Cardiac septum (tissue), 1 donor: Measurements from ENCODE around the gene POLR1C. TPM values are rescaled to one million over a fixed set of nuclear protein-coding genes. Genes with fewer than 3 reads are reported as not detected.
A peak's percentile ranks its signal among the peaks of the same experiment; 100 is the strongest.
"Not testable (repeated sequence)": the region's sequence is repeated elsewhere in the genome, so short reads cannot be mapped to it uniquely, and the experiment has no call there.

ENCODE experiments used
- DNase-seq: peaks from one replicate; pipeline ENCODE4 v3.0.0-alpha.2; 2020; ENCODE audit warnings: low spot score
- intact Hi-C: fragments of 100-400 bp; cut with DNase I; formaldehyde crosslinking; loops from one replicate; pipeline ENCODE4 v1.14.0; 2022
- long read RNA-seq: library from polyadenylated mRNA; unstranded; transcript quantifications from one replicate; pipeline ENCODE4 v2.0.0, GENCODE V29; 2021
- total RNA-seq: library from RNA; stranded (reverse); fragmentation: NEBNext Ultra II Directional; extraction: Animal tissue kit (Norgen Biotek cat#: 25700); gene quantifications from one replicate; pipeline ENCODE4 v1.2.1, GENCODE V29; 2021
- donor health status: DM: no; HTN: no; CAD: no.

Gene POLR1C
- total RNA-seq, result 14.8 TPM
- long read RNA-seq, partial matches to known transcripts, result 2 of 19 reads
- long read RNA-seq, other reads (novel, unspliced or antisense), result 10 of 19 reads

- intact Hi-C loops, result loop anchor here (5.0 kb wide), 1 partner anchor 60 kb away; the partner anchor contains the start of genes POLH and XPO5
- DNase-seq, result peak; percentile 98
Observed at GRCh38 chr6:43516697-43517504, at the start of gene POLR1C, which contains the start of gene YIPF3. TSS of gene POLR1C (plus strand) at chr6:43517089. CDS start at chr6:43517110, 21 bp downstream. TSS of gene YIPF3 (minus strand) at chr6:43516926. CDS start at chr6:43516807, 119 bp downstream.

GRCh38 chr6:43467265-43467664 is 49.6 kb upstream of the POLR1C start:
- intact Hi-C loops, DNase-seq: not testable (repeated sequence)

GRCh38 chr6:43467752-43468151 is 49.1 kb upstream of the POLR1C start:
- intact Hi-C loops, result no loop called here
- no peak for DNase-seq

- intact Hi-C loops, result no loop called here
- no peak for DNase-seq
Observed at GRCh38 chr6:43468240-43468639, 48.6 kb upstream of the POLR1C start.

- DNase-seq, result no peak
- intact Hi-C loops, result no loop called here
Observed at GRCh38 chr6:43468748-43469681, 47.9 kb upstream of the POLR1C start.

GRCh38 chr6:43469947-43470346 is 46.9 kb upstream of the POLR1C start:
- DNase-seq, result no peak
- intact Hi-C loops, result no loop called here

GRCh38 chr6:43471399-43471798 is 45.5 kb upstream of the POLR1C start:
- intact Hi-C loops, result no loop called here
- DNase-seq, result no peak

- intact Hi-C loops, result no loop called here
- no peak for DNase-seq
Observed at GRCh38 chr6:43472515-43472914, 44.4 kb upstream of the POLR1C start.

GRCh38 chr6:43475516-43475915 is 41.4 kb upstream of the POLR1C start:
- intact Hi-C loops, result no loop called here

GRCh38 chr6:43476746-43477145 is 40.1 kb upstream of the POLR1C start:
- intact Hi-C loops, result no loop called here
- no peak for DNase-seq

More at GRCh38 chr6:43475516-43475915, 41.4 kb upstream of the POLR1C start:
- no peak for DNase-seq

GRCh38 chr6:43477235-43478007 is 39.5 kb upstream of the POLR1C start, which contains the start of gene TJAP1:
TSS of gene TJAP1 (plus strand) at chr6:43477570. CDS start at chr6:43499002, 21,432 bp downstream.
- peak; percentile 97 for DNase-seq
- intact Hi-C loops, result no loop called here

GRCh38 chr6:43478008-43478372 is 38.9 kb upstream of the POLR1C start:
- no peak for DNase-seq
- intact Hi-C loops, result no loop called here

GRCh38 chr6:43481075-43481474 is 35.8 kb upstream of the POLR1C start:
- no peak for DNase-seq
- intact Hi-C loops, result no loop called here

- intact Hi-C loops, result no loop called here
- DNase-seq, result no peak
Observed at GRCh38 chr6:43481591-43482236, 35.2 kb upstream of the POLR1C start.

- intact Hi-C loops, result no loop called here
- DNase-seq, result no peak
Observed at GRCh38 chr6:43488667-43489276, 28.1 kb upstream of the POLR1C start.

- DNase-seq, result no peak
Observed at GRCh38 chr6:43489277-43490072, 27.4 kb upstream of the POLR1C start.

GRCh38 chr6:43490523-43490939 is 26.4 kb upstream of the POLR1C start:
- intact Hi-C loops, result no loop called here
- no peak for DNase-seq

More at GRCh38 chr6:43489277-43490072, 27.4 kb upstream of the POLR1C start:
- intact Hi-C loops, result no loop called here
